ENCODE data around the gene ANXA2. TPM values are rescaled to one million over a fixed set of nuclear protein-coding genes. Genes with fewer than 3 reads are reported as not detected.

Gene ANXA2
- total and polyA plus RNA-seq, 2 experiments from 2014 or later, result 202 to 225 TPM

- Mint-ChIP-seq H3K36me3 (ENCODE audit: low read depth) (peaks cover 19% of the 10 kb centered on the region), H3K4me3 (no peak overlapping the region), H3K4me1 (peaks cover 7% of the 10 kb centered on the region; the same call in 2 of the 3 replicates), H3K27ac (no peak overlapping the region), H3K9me3 (no peaks in the 10 kb centered on the region), H3K27me3 (ENCODE audit: insufficient read depth, low read depth, poor library complexity) (no peaks in the 10 kb centered on the region)
- Histone ChIP-seq H3K79me2 (replicated peaks; ENCODE audit: insufficient read depth) (no peaks in the 10 kb centered on the region), H3F3A (replicated peaks; ENCODE audit: low read depth) (no peaks in the 10 kb centered on the region; the same call in 1 of the 2 replicates), H3K27ac (ENCODE audit: low read depth) (no peak overlapping the region), H3K27me3 (ENCODE audit: insufficient read depth) (no peaks in the 10 kb centered on the region), H3K4me2 (no peak overlapping the region), H2AFZ (no peak overlapping the region), H3K4me1 (ENCODE audit: insufficient read depth) (no peaks in the 10 kb centered on the region), H4K20me1 (replicated peaks; ENCODE audit: insufficient read depth) (peaks cover 3% of the 10 kb centered on the region; the same call in 1 of the 2 replicates), H3K36me3 (ENCODE audit: insufficient read depth) (peaks cover 27% of the 10 kb centered on the region), H3K4me3 (no peak overlapping the region), H3K9me2 (ENCODE audit: insufficient read depth) (no peaks in the 10 kb centered on the region)
- no peak for TF ChIP-seq REST (IDR thresholded peaks at IDR 0.05; ENCODE audit: unreplicated experiment)
- TF ChIP-seq ZNF331 (CRISPR knock-in tag; IDR thresholded peaks at IDR 0.05; ENCODE audit: low read depth), result no peak
- no peak for TF ChIP-seq ZNF462 (CRISPR knock-in tag; IDR thresholded peaks at IDR 0.05)
- TF ChIP-seq STAT1 (IDR thresholded peaks at IDR 0.05; ENCODE audit: unreplicated experiment), result no peak
- no peak for TF ChIP-seq EZH2 (IDR thresholded peaks at IDR 0.05; ENCODE audit: low read depth, unreplicated experiment)
- no peak for TF ChIP-seq EZH2phosphoT487 (IDR thresholded peaks at IDR 0.05; ENCODE audit: unreplicated experiment)
- TF ChIP-seq ZNF114 (CRISPR knock-in tag; IDR thresholded peaks at IDR 0.05), result no peak
- no peak for ATAC-seq
- DNase-seq (ENCODE audit: low spot score), result no peak
Measured at GRCh38 chr15:60356832-60357231, 41.0 kb downstream of the ANXA2 start.

Data from GM23338 (cell line).